Mesendoderm (in vitro differentiated cells): ENCODE measurements around the gene FCER1G.

Source experiments
- DNase-seq: peaks from one replicate; pipeline ENCODE4 v3.0.0; 2013
- H2AK5ac ChIP-seq: 2 replicates; pipeline ENCODE4 v1.6.1; 2013; ENCODE audit warnings: low read length, inconsistent platforms
- H2BK120ac ChIP-seq: 2 replicates; pipeline ENCODE4 v1.6.1; 2013; ENCODE audit warnings: low read depth, mild to moderate bottlenecking, low read length, moderate library complexity, mixed read lengths
- H2BK15ac ChIP-seq: replicated peaks from 2 replicates; pipeline ENCODE4 v1.6.1; 2013; ENCODE audit warnings: low read depth, mild to moderate bottlenecking, moderate library complexity
- H2BK5ac ChIP-seq: 2 replicates; pipeline ENCODE4 v1.6.1; 2013; ENCODE audit warnings: low read length, inconsistent platforms
- H3K18ac ChIP-seq: 2 replicates; pipeline ENCODE4 v1.6.1; 2013; ENCODE audit warnings: mild to moderate bottlenecking, low read length, mixed read lengths
- H3K23ac ChIP-seq: one replicate; pipeline ENCODE4 v1.6.1; 2013; ENCODE audit warnings: low read length
- H3K27ac ChIP-seq: 2 replicates; pipeline ENCODE4 v1.5.1; 2013; ENCODE audit warnings: low read depth, mild to moderate bottlenecking, inconsistent platforms, low read length, moderate library complexity
- H3K27me3 ChIP-seq: 2 replicates; pipeline ENCODE4 v1.6.1; 2013; ENCODE audit warnings: low read length, control low read depth, mild to moderate bottlenecking, inconsistent platforms; ENCODE audit not compliant: insufficient read depth, poor library complexity
- H3K36me3 ChIP-seq: 2 replicates; pipeline ENCODE4 v1.6.1; 2013; ENCODE audit warnings: low read length, inconsistent platforms; ENCODE audit not compliant: control insufficient read depth, insufficient read depth
- H3K4ac ChIP-seq: one replicate; pipeline ENCODE4 v1.6.1; 2013; ENCODE audit warnings: low read depth, mild to moderate bottlenecking, low read length, moderate library complexity
- H3K4me1 ChIP-seq: 2 replicates; pipeline ENCODE4 v1.6.1; 2013; ENCODE audit warnings: low read depth, low read length, inconsistent platforms; ENCODE audit not compliant: control insufficient read depth
- H3K4me2 ChIP-seq: 2 replicates; pipeline ENCODE4 v1.6.1; 2013; ENCODE audit warnings: low read length
- H3K4me3 ChIP-seq: 2 replicates; pipeline ENCODE4 v1.5.1; 2013; ENCODE audit warnings: mild to moderate bottlenecking, low read length
- H3K56ac ChIP-seq: one replicate; pipeline ENCODE4 v1.6.1; 2013; ENCODE audit warnings: low read length
- H3K79me1 ChIP-seq: 2 replicates; pipeline ENCODE4 v1.6.1; 2013; ENCODE audit warnings: low read length, inconsistent platforms
- H3K79me2 ChIP-seq: 2 replicates; pipeline ENCODE4 v1.6.1; 2013; ENCODE audit warnings: mild to moderate bottlenecking, low read length; ENCODE audit not compliant: control insufficient read depth, insufficient read depth
- H3K9ac ChIP-seq: 2 replicates; pipeline ENCODE4 v1.6.1; 2013; ENCODE audit warnings: low read length, inconsistent platforms
- H4K5ac ChIP-seq: one replicate; pipeline ENCODE4 v1.6.1; 2013; ENCODE audit warnings: low read length
- H4K8ac ChIP-seq: one replicate; pipeline ENCODE4 v1.6.1; 2013; ENCODE audit warnings: low read depth, mild to moderate bottlenecking, control low read depth, low read length, moderate library complexity
- WGBS: extraction: QIAGEN DNeasy Blood & Tissue Kit; methylation state at CpG from one replicate; pipeline ENCODE4 v1.1.7; 2013; ENCODE audit warnings: low lambda C conversion rate, missing lambda C conversion rate; ENCODE audit not compliant: insufficient coverage; ENCODE audit errors: extremely low coverage; 5-methylcytosine and 5-hydroxymethylcytosine counted together

The FCER1G gene

DNA sequence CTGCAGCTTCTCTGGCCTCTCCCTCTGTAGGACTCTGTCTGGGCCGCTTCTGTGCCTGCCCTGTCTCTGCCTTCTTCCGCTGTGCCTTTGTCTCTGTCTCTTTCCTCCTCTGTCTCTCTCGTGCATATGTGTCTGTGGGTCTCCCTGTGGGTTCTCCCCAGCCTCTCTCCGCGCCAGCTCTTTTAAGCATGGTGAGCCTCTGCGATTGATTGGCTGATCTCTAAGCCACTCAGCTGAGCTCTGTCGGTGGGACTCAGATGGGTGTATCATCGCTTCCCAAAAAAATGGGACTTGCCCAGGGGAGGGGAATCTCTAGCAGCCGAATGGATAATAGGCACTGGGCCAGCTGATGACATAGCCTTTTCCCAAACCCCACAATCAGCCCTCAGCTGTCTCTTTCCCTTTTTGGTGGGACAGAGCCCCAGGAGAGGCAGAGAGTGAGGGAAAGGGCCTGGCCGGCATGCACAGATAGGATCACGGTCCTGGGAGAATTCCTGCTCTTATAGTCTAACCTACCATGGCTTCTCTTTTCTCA is 16.1 kb upstream of the FCER1G start, which contains the start of gene ADAMTS4:
Gene ADAMTS4 (minus strand): TSS at position 158 of the 535 bp plus-strand sequence. CDS start 427 bp downstream, outside the sequence.
- H2BK120ac ChIP-seq: no peak within 1 kb of the TSS
- H2BK5ac ChIP-seq: peak within 1 kb of the TSS; percentile 20
- peak within 1 kb of the TSS; percentile 84 for H3K56ac ChIP-seq
- no peak within 1 kb of the TSS for H3K4me3 ChIP-seq
- peak within 1 kb of the TSS; percentile 42 for H3K18ac ChIP-seq
- H3K9ac ChIP-seq: peak within 1 kb of the TSS; percentile 66
- H3K36me3 ChIP-seq: no peaks in the 10 kb centered on the region
- H4K5ac ChIP-seq: no peak within 1 kb of the TSS
- peak; percentile 86 for DNase-seq
- H3K27me3 ChIP-seq: no peaks in the 10 kb centered on the region
- peak within 1 kb of the TSS; percentile 64 for H3K4ac ChIP-seq
- H3K27ac ChIP-seq: no peak within 1 kb of the TSS
- no peak within 1 kb of the TSS for H2BK15ac ChIP-seq
- H3K4me1 ChIP-seq: peaks cover 32% of the 10 kb centered on the region
- H2AK5ac ChIP-seq: peak within 1 kb of the TSS; percentile 73
- H3K23ac ChIP-seq: peak within 1 kb of the TSS; percentile 9
- H4K8ac ChIP-seq: no peak within 1 kb of the TSS
- H3K79me1 ChIP-seq: peaks cover 4% of the 10 kb centered on the region
- H3K4me2 ChIP-seq: peak within 1 kb of the TSS; percentile 28
- no CpG with 5 or more reads among the region's 11 CpGs for WGBS
- peaks cover 3% of the 10 kb centered on the region for H3K79me2 ChIP-seq

DNA sequence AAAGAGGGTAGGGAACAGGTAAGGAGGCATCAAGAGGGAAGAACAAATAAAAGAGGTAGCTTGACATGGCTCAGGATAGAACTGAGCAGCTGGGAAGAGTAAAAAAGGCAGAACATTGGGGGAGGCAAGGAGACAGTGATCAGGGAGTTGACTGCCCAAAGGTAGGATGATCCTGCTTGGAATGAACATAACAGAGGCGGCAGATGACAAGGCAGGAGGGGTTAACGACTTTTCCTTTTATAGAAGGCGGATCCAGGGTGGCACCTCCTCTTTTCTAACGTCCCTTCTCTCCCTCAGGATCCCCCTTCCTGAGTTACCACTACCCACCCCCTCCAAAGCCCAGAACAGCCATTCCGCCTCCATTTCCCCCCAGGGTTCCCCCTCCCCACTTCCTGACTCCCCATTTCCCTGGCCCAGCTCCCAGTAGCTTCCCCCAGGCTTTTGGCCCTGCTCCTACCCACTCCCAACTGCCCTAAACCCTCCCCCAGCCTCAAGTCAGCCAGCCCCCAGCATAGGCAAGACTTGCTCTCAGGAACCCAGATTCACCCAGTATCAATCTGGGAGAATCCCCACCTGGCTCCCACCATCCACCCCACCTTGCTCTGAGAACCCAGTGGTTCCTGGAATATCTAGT is 15.5 kb upstream of the FCER1G start:
- H3K4me3 ChIP-seq: no peak overlapping the region
- peak overlapping the region; percentile 20 for H2BK5ac ChIP-seq
- H3K79me2 ChIP-seq: peaks cover 3% of the 10 kb centered on the region
- H3K4ac ChIP-seq: peak overlapping the region; percentile 64
- no peak overlapping the region for H3K23ac ChIP-seq
- H3K27ac ChIP-seq: no peak overlapping the region
- H3K18ac ChIP-seq: no peak overlapping the region
- no peaks in the 10 kb centered on the region for H3K36me3 ChIP-seq
- no peak overlapping the region for H2BK15ac ChIP-seq
- H4K8ac ChIP-seq: no peak overlapping the region
- DNase-seq: no peak
- no CpG with 5 or more reads among the region's 5 CpGs for WGBS
- H3K9ac ChIP-seq: peak overlapping the region; percentile 18
- no peak overlapping the region for H3K4me2 ChIP-seq
- no peak overlapping the region for H2BK120ac ChIP-seq
- H3K27me3 ChIP-seq: no peaks in the 10 kb centered on the region
- no peak overlapping the region for H4K5ac ChIP-seq
- peaks cover 4% of the 10 kb centered on the region for H3K79me1 ChIP-seq
- H3K56ac ChIP-seq: peak overlapping the region; percentile 95
- H3K4me1 ChIP-seq: peaks cover 32% of the 10 kb centered on the region
- peak overlapping the region; percentile 73 for H2AK5ac ChIP-seq

DNA sequence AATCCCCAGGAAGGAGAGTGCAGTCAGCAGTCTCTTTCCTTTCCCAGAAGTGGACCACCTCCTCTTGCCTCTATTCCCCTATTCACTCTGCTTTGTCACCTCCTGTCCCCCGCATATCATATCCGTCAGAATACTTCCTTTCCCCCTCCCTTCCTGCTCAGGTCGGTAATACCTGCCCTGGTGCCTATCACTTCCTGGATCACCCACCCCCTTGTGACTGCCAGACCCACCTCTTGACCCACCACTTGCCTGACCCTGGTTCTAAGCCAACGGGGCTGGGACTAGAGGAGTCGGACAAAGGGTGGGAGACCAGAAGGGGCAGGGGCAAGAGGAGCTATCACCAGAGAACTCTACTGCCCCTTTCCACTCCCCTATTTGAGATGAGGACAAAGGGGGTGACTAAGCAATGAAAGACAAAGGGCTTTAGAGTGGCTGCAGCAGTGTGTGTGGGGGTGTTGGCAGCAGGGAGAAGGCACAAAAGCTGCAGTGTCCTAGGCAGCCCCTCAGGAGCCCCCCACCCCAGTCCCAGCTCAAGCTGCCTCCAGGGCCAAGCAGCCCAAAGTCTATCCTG is 14.6 kb upstream of the FCER1G start:
- Histone ChIP-seq H3K79me2 (peaks cover 3% of the 10 kb centered on the region), H3K4ac (peak overlapping the region; percentile 74)
- no CpG with 5 or more reads among the region's 5 CpGs for WGBS

DNA sequence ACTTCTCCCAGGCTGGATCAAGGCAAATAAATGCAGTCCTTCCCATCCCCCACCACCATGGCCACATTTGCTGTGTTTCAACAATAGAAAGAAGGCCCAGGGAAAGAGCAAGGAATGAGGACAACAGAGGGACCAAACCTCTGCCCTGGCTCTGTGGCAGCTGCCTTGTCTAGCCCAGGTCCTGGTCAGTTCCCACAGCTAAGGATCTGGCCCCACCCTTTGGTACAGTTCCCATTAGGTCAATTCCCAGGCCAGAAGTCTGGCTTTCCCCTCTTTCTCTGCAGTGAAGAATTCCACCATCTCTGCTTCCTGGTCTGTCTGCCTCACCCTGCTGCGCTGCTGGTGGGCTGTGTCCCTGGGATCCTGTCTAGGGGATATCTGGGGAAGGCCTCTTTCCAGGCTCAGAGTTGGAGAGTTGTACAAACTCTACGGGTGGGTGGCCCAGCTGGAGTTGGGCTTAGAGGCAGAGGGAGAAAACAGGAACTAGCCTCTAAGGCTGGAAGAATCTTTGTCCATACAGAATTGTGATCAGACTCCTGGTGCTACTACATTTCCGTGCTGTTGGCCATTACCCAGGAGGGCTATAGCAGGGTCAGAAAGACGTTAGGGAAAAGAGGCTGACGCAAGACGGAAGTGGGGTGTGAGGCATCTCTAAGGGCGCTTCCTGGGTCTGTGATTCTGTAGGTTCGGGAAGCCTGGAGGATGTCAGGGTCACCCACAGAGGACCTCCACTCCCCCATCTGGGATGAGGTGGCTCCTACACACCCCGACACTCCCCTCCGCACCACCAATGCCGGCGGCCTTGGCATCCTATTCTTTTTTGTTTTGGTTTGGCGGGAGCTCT is 13.9 kb upstream of the FCER1G start:
- peak overlapping the region; percentile 95 for H3K56ac ChIP-seq

More for the DNA sequence above, 14.6 kb upstream of the FCER1G start:
- H2BK5ac ChIP-seq: peak overlapping the region; percentile 77
- H2AK5ac ChIP-seq: peak overlapping the region; percentile 4
- no peaks in the 10 kb centered on the region for H3K27me3 ChIP-seq
- H3K79me1 ChIP-seq: peaks cover 4% of the 10 kb centered on the region
- H4K5ac ChIP-seq: no peak overlapping the region
- H3K36me3 ChIP-seq: no peaks in the 10 kb centered on the region
- H3K4me1 ChIP-seq: peaks cover 32% of the 10 kb centered on the region
- no peak overlapping the region for H3K4me3 ChIP-seq
- no peak overlapping the region for H3K27ac ChIP-seq
- no peak for DNase-seq
- H3K18ac ChIP-seq: peak overlapping the region; percentile 6
- no peak overlapping the region for H3K23ac ChIP-seq
- no peak overlapping the region for H3K4me2 ChIP-seq
- no peak overlapping the region for H2BK120ac ChIP-seq
- H3K9ac ChIP-seq: peak overlapping the region; percentile 21
- no peak overlapping the region for H4K8ac ChIP-seq
- H3K56ac ChIP-seq: peak overlapping the region; percentile 95
- no peak overlapping the region for H2BK15ac ChIP-seq

DNA sequence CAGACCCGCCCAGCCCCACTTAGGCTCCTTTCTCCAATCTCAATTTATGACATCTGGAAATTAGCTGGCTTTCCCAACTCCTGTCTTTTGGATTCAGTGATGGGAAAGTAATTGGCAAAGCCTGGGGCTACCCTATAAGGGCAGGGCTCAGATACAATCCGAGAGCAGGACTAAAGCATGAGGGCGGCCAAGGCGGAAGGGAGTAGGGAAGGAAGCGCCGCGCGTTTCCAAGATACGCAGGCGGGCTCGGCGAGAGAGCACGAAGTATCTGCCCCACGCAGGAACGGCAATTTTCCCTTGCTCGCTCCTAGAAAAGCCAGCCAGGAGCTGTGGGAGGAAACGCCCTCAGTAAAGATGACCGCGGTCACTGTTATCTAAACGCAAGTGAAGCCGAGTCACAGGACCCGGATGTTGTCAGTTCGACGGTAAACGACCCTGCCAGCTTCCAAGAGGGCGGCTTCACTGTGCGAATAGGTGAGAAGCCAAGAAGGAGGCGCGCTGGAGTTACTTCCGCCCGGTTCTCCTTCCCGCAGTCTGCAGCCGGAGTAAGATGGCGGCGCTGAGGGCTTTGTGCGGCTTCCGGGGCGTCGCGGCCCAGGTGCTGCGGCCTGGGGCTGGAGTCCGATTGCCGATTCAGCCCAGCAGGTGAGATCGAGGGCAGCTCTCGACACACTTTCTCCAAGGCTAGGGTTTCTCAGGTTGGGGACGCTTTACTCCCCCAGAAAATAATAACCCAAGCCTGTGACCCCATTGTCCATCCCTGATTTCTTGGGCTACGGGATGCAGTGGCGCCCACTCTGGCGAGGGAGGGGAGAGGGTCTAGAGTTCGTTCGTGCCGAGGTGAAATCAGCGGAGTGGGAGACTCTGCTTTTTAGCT is 13.0 kb upstream of the FCER1G start, which contains the start of gene NDUFS2:
Gene NDUFS2 (plus strand): TSS at position 532 of the 877 bp plus-strand sequence. CDS start 19 bp downstream, at position 551.
- Histone ChIP-seq H3K79me2 (peaks cover 3% of the 10 kb centered on the region), H2AK5ac (peak within 1 kb of the TSS; percentile 96), H3K36me3 (peaks cover 1% of the 10 kb centered on the region), H3K27me3 (no peaks in the 10 kb centered on the region), H3K27ac (peak within 1 kb of the TSS; percentile 26), H3K4me2 (peak within 1 kb of the TSS; percentile 68), H3K79me1 (peaks cover 4% of the 10 kb centered on the region), H3K56ac (peak within 1 kb of the TSS; percentile 95), H4K8ac (no peak within 1 kb of the TSS), H3K4ac (peak within 1 kb of the TSS; percentile 82), H2BK120ac (peak within 1 kb of the TSS; percentile 23), H2BK5ac (peak within 1 kb of the TSS; percentile 89), H3K4me1 (peaks cover 30% of the 10 kb centered on the region), H3K23ac (no peak within 1 kb of the TSS), H2BK15ac (no peak within 1 kb of the TSS), H4K5ac (peak within 1 kb of the TSS; percentile 35), H3K4me3 (peak within 1 kb of the TSS; percentile 68), H3K18ac (peak within 1 kb of the TSS; percentile 63), H3K9ac (peak within 1 kb of the TSS; percentile 80)
- no CpG with 5 or more reads among the region's 53 CpGs for WGBS
- DNase-seq: peak; percentile 100

More for the DNA sequence above, 13.9 kb upstream of the FCER1G start:
- H4K8ac ChIP-seq: no peak overlapping the region
- peak overlapping the region; percentile 23 for H2BK120ac ChIP-seq
- no peak for DNase-seq
- H2AK5ac ChIP-seq: peak overlapping the region; percentile 96
- H3K27me3 ChIP-seq: no peaks in the 10 kb centered on the region
- H3K79me2 ChIP-seq: peaks cover 3% of the 10 kb centered on the region
- peaks cover 32% of the 10 kb centered on the region for H3K4me1 ChIP-seq
- H3K79me1 ChIP-seq: peaks cover 4% of the 10 kb centered on the region
- no peaks in the 10 kb centered on the region for H3K36me3 ChIP-seq
- H3K9ac ChIP-seq: peak overlapping the region; percentile 23
- no peak overlapping the region for H3K23ac ChIP-seq
- peak overlapping the region; percentile 35 for H4K5ac ChIP-seq
- no peak overlapping the region for H3K4me2 ChIP-seq
- peak overlapping the region; percentile 77 for H2BK5ac ChIP-seq
- H3K27ac ChIP-seq: no peak overlapping the region
- no CpG with 5 or more reads among the region's 13 CpGs for WGBS
- H2BK15ac ChIP-seq: no peak overlapping the region
- H3K4me3 ChIP-seq: no peak overlapping the region
- H3K4ac ChIP-seq: peak overlapping the region; percentile 82
- H3K18ac ChIP-seq: peak overlapping the region; percentile 63
